H1 (cell line): Measurements from ENCODE around the gene TSPEAR. TPM values are rescaled to one million over a fixed set of nuclear protein-coding genes. Genes with fewer than 3 reads are reported as not detected.

Experiments
- CTCF ChIA-PET: fragments of 300-600 bp; sonication (Branson Sonifier 250); formaldehyde crosslinking; loops from one replicate; lab custom pipeline; 2021; ENCODE audit not compliant: partially characterized antibody; lab: Charles Lee
- POLR2A ChIA-PET: fragments of 300-600 bp; sonication (Branson Sonifier 250); formaldehyde crosslinking; loops from one replicate; lab custom pipeline; 2021; ENCODE audit warnings: inconsistent platforms; ENCODE audit not compliant: partially characterized antibody; lab: Charles Lee
- DNase-seq, 2 experiments: peaks; one replicate each; pipeline versions ENCODE4 v3.0.0 to v3.0.0-alpha.2; 2010 to 2022; ENCODE audit warnings: low spot score in 2 of 2, low read depth in 1 of 2, mixed read lengths in 1 of 2
- FAIRE-seq: peaks from 2 replicates; lab custom pipeline; 2011; peaks lifted over from hg19 to GRCh38; lab: Jason Lieb, UNC
- H2AFZ ChIP-seq: 2 replicates; pipeline ENCODE4 v1.8.1; 2012; ENCODE audit warnings: low read length, inconsistent platforms
- H2AK5ac ChIP-seq: 2 replicates; pipeline ENCODE4 v1.6.1; 2013; ENCODE audit warnings: low read depth, low read length
- H2BK120ac ChIP-seq: replicated peaks from 2 replicates; pipeline ENCODE3; 2013; ENCODE audit warnings: low read depth, low read length, inconsistent platforms
- H2BK12ac ChIP-seq: 2 replicates; pipeline ENCODE4 v1.6.1; 2013; ENCODE audit warnings: low read depth, low read length
- H2BK15ac ChIP-seq: 2 replicates; pipeline ENCODE4 v1.6.1; 2013; ENCODE audit warnings: low read length
- H2BK20ac ChIP-seq: 2 replicates; pipeline ENCODE4 v1.6.1; 2013; ENCODE audit warnings: low read length
- H2BK5ac ChIP-seq: 2 replicates; pipeline ENCODE4 v1.6.1; 2013; ENCODE audit warnings: low read depth, low read length
- H3K14ac ChIP-seq: 2 replicates; pipeline ENCODE4 v1.6.1; 2013; ENCODE audit warnings: inconsistent platforms; ENCODE audit not compliant: insufficient read length
- H3K18ac ChIP-seq: 2 replicates; pipeline ENCODE4 v1.6.1; 2013; ENCODE audit warnings: low read length; ENCODE audit errors: extremely low read depth
- H3K23ac ChIP-seq: 2 replicates; pipeline ENCODE4 v1.6.1; 2013; ENCODE audit warnings: inconsistent platforms; ENCODE audit not compliant: insufficient read length
- H3K23me2 ChIP-seq: 2 replicates; pipeline ENCODE4 v1.6.1; 2013; ENCODE audit warnings: low read depth, low read length
- H3K27ac ChIP-seq: 2 replicates; pipeline ENCODE4 v1.6.1; 2011; ENCODE audit warnings: low read depth, low read length, inconsistent platforms
- H3K27me3 ChIP-seq, 4 experiments: replicated peaks in 1 of 4; 1 replicate in 1 of 4; 2 replicates in 3 of 4; pipeline versions ENCODE4 v1.6.1 to v1.8.1; 2011 to 2013; ENCODE audit warnings: low read length in 3 of 4, mild to moderate bottlenecking in 3 of 4, inconsistent platforms in 2 of 4, mixed read lengths in 2 of 4, moderate library complexity in 1 of 4; ENCODE audit not compliant: control insufficient read depth in 3 of 4, insufficient read depth in 3 of 4; ENCODE audit errors: extremely low read depth in 1 of 4
- H3K36me3 ChIP-seq, 4 experiments: 2 replicates each; pipeline versions ENCODE4 v1.6.1 to v1.8.1; 2011 to 2013; ENCODE audit warnings: mild to moderate bottlenecking in 4 of 4, low read length in 3 of 4, moderate library complexity in 2 of 4, control low read depth in 1 of 4, inconsistent platforms in 1 of 4; ENCODE audit not compliant: insufficient read depth in 4 of 4, control insufficient read depth in 2 of 4
- H3K4ac ChIP-seq: replicated peaks from 2 replicates; pipeline ENCODE3; 2013; ENCODE audit warnings: low read length, low read depth, mixed read lengths, inconsistent platforms; ENCODE audit not compliant: insufficient read length
- H3K4me1 ChIP-seq, 4 experiments: replicated peaks in 1 of 4; 1 replicate in 1 of 4; 2 replicates in 3 of 4; pipeline versions ENCODE4 v1.6.1 to v1.8.1; 2011 to 2013; ENCODE audit warnings: low read length in 3 of 4, inconsistent platforms in 2 of 4, mixed read lengths in 1 of 4; ENCODE audit not compliant: insufficient read depth in 4 of 4, control insufficient read depth in 3 of 4
- H3K4me2 ChIP-seq, 2 experiments: 2 replicates each; pipeline versions ENCODE4 v1.6.1 to v1.8.1; 2011 to 2013; ENCODE audit warnings: low read depth in 2 of 2, low read length in 2 of 2, control low read depth in 1 of 2, inconsistent platforms in 1 of 2, mild to moderate bottlenecking in 1 of 2; ENCODE audit not compliant: insufficient read depth in 1 of 2
- H3K4me3 ChIP-seq, 4 experiments: fragments of 200-600, 300-600 bp in 1 of 4; sonication (generic), shearing (Covaris generic), sonication (Bioruptor Twin) in 1 of 4; 2 replicates each; pipeline versions ENCODE4 v1.5.1 to v1.8.1; 2011 to 2016; ENCODE audit warnings: low read length in 4 of 4, low read depth in 3 of 4, control low read depth in 2 of 4, inconsistent platforms in 2 of 4, mild to moderate bottlenecking in 2 of 4, mixed read lengths in 1 of 4, moderate library complexity in 1 of 4; ENCODE audit not compliant: insufficient read depth in 2 of 4; ENCODE audit errors: extremely low read depth in 1 of 4
- H3K56ac ChIP-seq: replicated peaks from 2 replicates; pipeline ENCODE3; 2013; ENCODE audit warnings: low read depth, mild to moderate bottlenecking, mixed read lengths, low read length, inconsistent platforms; ENCODE audit not compliant: insufficient read length
- H3K79me1 ChIP-seq: 2 replicates; pipeline ENCODE4 v1.6.1; 2013; ENCODE audit warnings: low read depth, low read length, control low read depth
- H3K79me2 ChIP-seq, 2 experiments: 2 replicates each; pipeline versions ENCODE4 v1.6.1 to v1.8.1; 2012 to 2013; ENCODE audit warnings: low read length in 2 of 2, mild to moderate bottlenecking in 2 of 2, inconsistent platforms in 1 of 2; ENCODE audit not compliant: insufficient read depth in 2 of 2, control insufficient read depth in 1 of 2
- H3K9ac ChIP-seq, 4 experiments: replicated peaks in 1 of 4; 1 replicate in 1 of 4; 2 replicates in 3 of 4; pipeline versions ENCODE4 v1.6.1 to v1.8.1; 2011 to 2013; ENCODE audit warnings: low read depth in 3 of 4, low read length in 3 of 4, control low read depth in 2 of 4, mild to moderate bottlenecking in 2 of 4, moderate library complexity in 2 of 4, inconsistent platforms in 1 of 4; ENCODE audit errors: extremely low read depth in 1 of 4
- H3K9me3 ChIP-seq, 2 experiments: 2 replicates each; pipeline versions ENCODE4 v1.6.1 to v1.8.1; 2012 to 2013; ENCODE audit warnings: mild to moderate bottlenecking in 2 of 2, moderate library complexity in 2 of 2, control low read depth in 1 of 2, inconsistent platforms in 1 of 2, low read depth in 1 of 2, low read length in 1 of 2, mixed read lengths in 1 of 2; ENCODE audit not compliant: insufficient read depth in 2 of 2
- H4K20me1 ChIP-seq, 2 experiments: replicated peaks in 1 of 2; 2 replicates each; pipeline versions ENCODE3 to v1.8.1; 2011 to 2013; ENCODE audit warnings: inconsistent platforms in 2 of 2, low read length in 2 of 2, mild to moderate bottlenecking in 1 of 2; ENCODE audit not compliant: insufficient read depth in 2 of 2, control insufficient read depth in 1 of 2
- H4K5ac ChIP-seq: 2 replicates; pipeline ENCODE4 v1.6.1; 2013; ENCODE audit warnings: low read length, low read depth, mixed read lengths, inconsistent platforms; ENCODE audit not compliant: insufficient read length
- H4K8ac ChIP-seq: 2 replicates; pipeline ENCODE4 v1.8.0; 2013; ENCODE audit warnings: mild to moderate bottlenecking, moderate library complexity, low read length, inconsistent platforms; ENCODE audit not compliant: insufficient read depth; ENCODE audit errors: extremely low read depth
- H4K91ac ChIP-seq: replicated peaks from 2 replicates; pipeline ENCODE3; 2013; ENCODE audit warnings: low read length, mixed read lengths, inconsistent platforms; ENCODE audit not compliant: insufficient read length
- ATF2 ChIP-seq: IDR thresholded peaks from 2 replicates; pipeline ENCODE4 v1.6.1; 2012; ENCODE audit warnings: low read length, inconsistent platforms
- CTCF ChIP-seq, 3 experiments: IDR thresholded peaks; 1 replicate in 2 of 3; 2 replicates in 1 of 3; pipeline versions ENCODE4 v1.5.1 to v1.6.1; 2011; ENCODE audit warnings: low read length in 3 of 3, mild to moderate bottlenecking in 3 of 3, inconsistent platforms in 2 of 3, low read depth in 1 of 3, moderate library complexity in 1 of 3; ENCODE audit not compliant: insufficient read depth in 1 of 3; ENCODE audit errors: control extremely low read depth in 1 of 3
- EGR1 ChIP-seq: IDR thresholded peaks from 2 replicates; pipeline ENCODE4 v1.6.1; 2011; ENCODE audit warnings: low read depth, low read length, borderline replicate concordance
- NRF1 ChIP-seq: IDR thresholded peaks from 2 replicates; pipeline ENCODE4 v1.6.1; 2011; ENCODE audit warnings: mild to moderate bottlenecking, low read depth, low read length, improper control_type of control experiment
- PHF8 ChIP-seq: fragments of 200-600 bp; sonication (generic); conservative IDR thresholded peaks from 2 replicates; pipeline ENCODE4 v1.7.1; 2012; ENCODE audit warnings: low read depth, mild to moderate bottlenecking, inconsistent platforms, low read length, moderate library complexity
- SIN3A ChIP-seq, 2 experiments: IDR thresholded peaks in 1 of 2; conservative IDR thresholded peaks in 1 of 2; 2 replicates each; pipeline ENCODE4 v1.6.1; 2011 to 2012; ENCODE audit warnings: low read length in 2 of 2, improper control_type of control experiment in 1 of 2, low read depth in 1 of 2, mild to moderate bottlenecking in 1 of 2
- USF2 ChIP-seq: IDR thresholded peaks from 2 replicates; pipeline ENCODE4 v1.6.1; 2011; ENCODE audit warnings: low read length, improper control_type of control experiment
- WGBS, 2 experiments: shearing (Covaris generic) in 1 of 2; methylation state at CpG; one replicate each; pipeline versions ENCODE4 v1.1.6 to v1.1.7; 2013 to 2015; ENCODE audit warnings: low lambda C conversion rate in 2 of 2, mixed read lengths in 2 of 2, inconsistent platforms in 1 of 2, low coverage in 1 of 2, missing lambda C conversion rate in 1 of 2; ENCODE audit not compliant: insufficient replicate concordance in 2 of 2, insufficient coverage in 1 of 2, insufficient read length in 1 of 2; ENCODE audit errors: extremely low coverage in 1 of 2, missing lambda C conversion rate in 1 of 2; 5-methylcytosine and 5-hydroxymethylcytosine counted together
- polyA plus RNA-seq, 7 experiments: library from polyadenylated mRNA; depleted of rRNA in 3 of 7; stranded (reverse) in 5 of 7; unstranded in 2 of 7; fragments of >200 nt in 5 of 7; fragments of 200-250 nt in 2 of 7; gene quantifications; 1 replicate in 5 of 7; 2 replicates in 1 of 7; 4 replicates in 1 of 7; pipeline versions ENCODE4 v1.2.1 to v1.2.3, GENCODE V29; 2011 to 2013; ENCODE audit warnings: missing spikeins in 2 of 7, mixed read lengths in 2 of 7
- total RNA-seq: library from RNA; stranded (reverse); fragmentation: NEBNext Ultra II Directional; extraction: Animal tissue kit (Norgen Biotek cat#: 25700); gene quantifications from 2 replicates; pipeline ENCODE4 v1.2.1, GENCODE V29; 2021

TSPEAR gene
- total and polyA plus RNA-seq, 2 of the 8 experiments (the other 6 are each of a cell fraction or from before 2014, with no cell fraction given): 0.58 to 0.89 TPM

- Histone ChIP-seq H3K56ac (no peak overlapping the region), H3K4me1 (no peaks in the 10 kb centered on the region), H4K8ac (no peak overlapping the region), H3K79me1 (no peaks in the 10 kb centered on the region), H4K5ac (no peak overlapping the region), H3K4me3 (no peak overlapping the region), H3K4me2 (no peak overlapping the region), H3K27ac (no peak overlapping the region), H3K4ac (no peak overlapping the region), H2BK120ac (no peak overlapping the region), H2AFZ (no peak overlapping the region), H3K9me3 (no peaks in the 10 kb centered on the region), H2BK20ac (no peak overlapping the region), H4K20me1 (peaks cover 0 to 2% of the 10 kb centered on the region in 2 experiments), H2AK5ac (no peak overlapping the region), H4K91ac (no peak overlapping the region), H3K18ac (no peak overlapping the region), H3K9ac (no peak overlapping the region), H3K79me2 (no peaks in the 10 kb centered on the region), H3K23me2 (no peaks in the 10 kb centered on the region), H2BK12ac (no peak overlapping the region), H2BK15ac (no peak overlapping the region), H3K27me3 (no peaks in the 10 kb centered on the region), H3K23ac (no peak overlapping the region), H3K36me3 (no peaks in the 10 kb centered on the region), H2BK5ac (no peak overlapping the region), H3K14ac (no peak overlapping the region)
- ChIA-PET CTCF (interaction anchor here (0.9 to 1.8 kb wide), 4 partner anchors 10 to 287 kb away, joined by 3 to 5 read pairs (median 3); no protein-coding TSS in a partner anchor), POLR2A (no interaction called here)
- no peak for DNase-seq
- no peak for FAIRE-seq
- WGBS, 2 experiments: 88% methylated on average over 18 of the region's 19 CpGs; no CpG with 5 or more reads in 1 of the 2 experiments
- TF ChIP-seq PHF8 (no peak), SIN3A (conservative IDR thresholded peaks at IDR 0.05 in 1 of 2, IDR thresholded peaks at IDR 0.05 in 1 of 2; ENCODE audit: low read depth in 1 of 2, low read length in 2 of 2) (no peak), ATF2 (no peak), USF2 (no peak), CTCF (IDR thresholded peaks at IDR 0.05; ENCODE audit: control extremely low read depth in 1 of 3, insufficient read depth in 1 of 3, low read depth in 1 of 3, low read length in 3 of 3) (no peak), NRF1 (no peak), EGR1 (no peak)
Measured at GRCh38 chr21:44473915-44474555, 237.3 kb downstream of the TSPEAR start.
